HG03139 (cell line): Measurements from ENCODE around the gene ZNF790.
"Not testable (repeated sequence)": the region's sequence is repeated elsewhere in the genome, so short reads cannot be mapped to it uniquely, and the experiment has no call there.

Experiments
- ATAC-seq: cut with Tn5 transposase; IDR thresholded peaks from one replicate; pipeline ENCODE4 v1.9.1; 2021; ENCODE audit not compliant: unreplicated experiment

Gene ZNF790

DNA sequence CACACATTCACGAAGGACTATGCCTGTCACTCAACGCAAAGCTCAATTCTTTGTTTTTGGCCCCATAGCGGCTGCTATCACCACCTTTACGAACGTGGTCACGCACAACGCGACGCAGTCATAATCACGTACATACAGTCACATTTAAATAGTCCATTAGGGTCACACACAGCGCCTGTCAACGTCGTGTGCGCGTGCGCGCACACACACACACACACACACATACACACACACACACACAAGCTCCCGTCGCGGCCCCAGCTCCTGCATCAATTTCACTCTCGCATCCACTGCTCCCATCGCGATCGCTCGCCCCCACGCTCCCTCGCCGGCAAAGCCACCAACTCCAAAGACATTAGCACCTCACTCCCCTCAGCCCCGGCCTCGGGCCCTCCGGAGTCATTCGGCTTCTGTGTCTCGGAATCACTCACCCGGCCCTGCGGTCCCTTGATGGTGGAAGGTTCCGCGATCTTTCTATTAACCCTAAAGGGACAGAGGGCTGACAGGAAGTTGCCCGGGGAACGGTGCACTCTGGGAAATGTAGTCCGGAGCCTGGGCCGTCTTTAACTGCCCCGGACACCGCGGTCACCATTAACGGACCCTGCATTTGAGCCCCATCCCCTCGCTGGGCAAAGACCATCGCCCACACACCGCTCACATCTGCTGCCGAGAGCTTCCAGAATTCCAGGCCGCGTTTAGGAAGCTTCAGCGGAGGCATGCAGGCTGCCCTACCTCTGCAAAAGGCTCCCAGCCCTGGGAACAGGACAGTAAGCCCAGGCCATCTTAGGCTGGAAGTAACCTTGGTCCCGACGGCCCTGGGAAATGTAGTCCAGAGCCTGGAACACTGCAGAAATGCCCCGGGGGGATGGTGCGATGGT, at the start of gene ZNF790:
ZNF790 (minus strand) TSS at position 482 of the 878 bp plus-strand sequence. CDS start 12,768 bp downstream, outside the sequence.
- ATAC-seq = peak; percentile 84

- no peak for ATAC-seq
These were observed 39.1 kb upstream of the ZNF790 start for GRCh38 chr19:36876993-36877938.

DNA sequence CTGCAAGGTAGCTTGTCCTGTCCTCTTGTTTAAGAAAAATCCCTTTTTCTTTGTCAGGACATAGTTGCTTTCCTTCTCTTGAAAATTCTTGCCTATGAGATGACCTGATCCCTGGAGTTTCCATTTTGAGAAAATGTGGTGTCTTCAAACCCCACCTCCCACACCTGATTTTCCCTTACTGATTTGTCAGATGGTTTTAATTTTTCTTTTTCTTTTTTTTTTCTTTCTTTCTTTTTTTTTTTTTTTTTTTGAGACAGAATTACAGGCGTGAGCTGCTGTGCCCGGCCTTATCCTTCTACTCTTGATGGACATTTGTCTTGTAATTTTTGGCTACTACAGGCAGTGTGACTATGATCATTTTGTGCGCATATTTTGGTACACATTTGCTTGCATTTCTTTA, 13.7 kb upstream of the ZNF790 start:
- no peak for ATAC-seq

GRCh38 chr19:36850559-36851442, 12.6 kb upstream of the ZNF790 start, which contains the start of gene ZNF345:
Gene ZNF345 (plus strand): TSS chr19:36850876. CDS start chr19:36876831, 25,955 bp downstream.
- peak; percentile 70 for ATAC-seq

- ATAC-seq = peak; percentile 70
These were observed 11.7 kb upstream of the ZNF790 start for GRCh38 chr19:36849701-36850558.

DNA sequence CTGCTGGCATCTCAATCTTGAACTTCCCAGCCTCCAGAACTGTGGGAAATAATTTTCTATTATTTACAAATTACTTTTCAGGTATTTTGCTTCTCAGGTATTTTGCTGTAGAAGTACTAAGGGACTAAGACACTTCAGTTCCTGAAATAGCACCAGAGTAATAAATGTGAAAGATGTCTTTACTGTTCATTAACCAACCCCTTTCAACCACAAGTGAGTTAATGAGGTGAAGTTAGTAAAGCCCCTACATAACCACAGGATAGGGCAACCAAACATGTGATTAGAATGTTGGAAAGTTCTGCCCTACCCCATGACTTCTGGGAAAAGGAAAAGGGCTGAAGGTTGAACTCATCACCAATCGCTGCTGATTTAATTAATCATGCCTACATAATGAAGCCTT, 9.8 kb upstream of the ZNF790 start:
- no peak for ATAC-seq

GRCh38 chr19:36838784-36839324, 667 bp upstream of the ZNF790 start:
- ATAC-seq = no peak

- no peak for ATAC-seq
These were observed 846 bp downstream of the ZNF790 start for GRCh38 chr19:36837176-36837905.

DNA sequence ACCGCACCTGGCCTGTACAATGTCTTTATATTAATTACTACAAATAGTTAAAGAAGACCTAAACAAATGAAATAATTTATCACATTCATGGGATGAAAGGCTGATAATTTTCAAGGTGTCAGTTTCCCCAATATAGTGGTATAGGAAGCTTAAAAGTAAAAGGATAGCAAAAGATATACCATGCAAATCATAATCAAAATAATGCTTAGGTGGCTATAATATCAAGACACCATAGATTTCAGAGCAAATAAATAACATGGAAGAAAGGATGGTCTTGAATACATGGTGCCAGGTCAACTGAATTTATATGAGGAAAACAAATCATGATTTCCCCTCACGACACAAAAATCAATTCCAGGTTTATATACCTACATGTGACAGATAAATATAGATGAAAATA, 4.8 kb downstream of the ZNF790 start:
- ATAC-seq = no peak

DNA sequence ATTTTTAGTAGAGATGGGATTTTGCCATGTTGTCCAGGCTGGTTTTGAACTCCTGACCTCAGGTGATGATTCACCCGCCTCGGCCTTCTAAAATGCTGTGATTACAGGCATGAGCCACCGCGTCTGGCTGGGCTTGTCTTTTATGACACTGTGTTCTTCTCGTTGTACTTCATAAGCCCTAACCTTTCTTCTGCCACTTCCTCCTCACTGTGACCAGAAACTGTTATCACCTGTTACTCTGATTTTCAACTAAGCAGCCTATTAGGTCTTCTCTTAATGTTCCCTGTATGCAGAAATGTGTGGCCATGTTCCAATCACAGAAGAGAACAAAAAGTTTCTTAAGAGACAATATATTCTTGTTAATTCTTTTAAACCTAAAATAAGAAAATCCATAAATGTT, 16.4 kb downstream of the ZNF790 start:
- ATAC-seq = no peak

GRCh38 chr19:36819130-36819630, 19.0 kb downstream of the ZNF790 start:
- ATAC-seq = no peak

DNA sequence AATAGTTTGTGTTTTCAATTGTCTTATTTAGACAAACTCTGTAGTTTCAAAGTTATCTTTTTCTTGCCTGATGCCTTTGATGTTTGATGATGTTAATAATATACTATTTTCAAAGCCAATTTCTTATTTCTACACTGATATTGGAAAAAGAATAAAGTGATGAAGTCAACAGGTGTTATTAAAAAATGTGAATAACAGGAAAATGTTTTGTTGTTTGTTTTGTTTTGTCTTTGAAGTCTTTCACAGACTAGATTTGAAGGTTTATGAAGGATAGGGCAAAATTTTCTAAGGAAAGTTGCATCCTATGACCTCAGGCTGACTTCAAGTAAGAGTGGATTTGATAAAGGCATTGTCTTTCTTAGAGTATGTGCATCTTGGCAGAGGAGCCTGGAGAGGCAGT, 31.2 kb downstream of the ZNF790 start:
- no peak for ATAC-seq

- ATAC-seq = no peak
These were observed 32.8 kb downstream of the ZNF790 start for GRCh38 chr19:36805364-36805763.

GRCh38 chr19:36797786-36798108, 40.4 kb downstream of the ZNF790 start:
- no peak for ATAC-seq

- ATAC-seq = no peak
These were observed 41.5 kb downstream of the ZNF790 start for GRCh38 chr19:36796714-36796992.

GRCh38 chr19:36791420-36792141, 46.6 kb downstream of the ZNF790 start:
- not testable (repeated sequence) for ATAC-seq

GRCh38 chr19:36775768-36776167, 62.4 kb downstream of the ZNF790 start:
- no peak for ATAC-seq

DNA sequence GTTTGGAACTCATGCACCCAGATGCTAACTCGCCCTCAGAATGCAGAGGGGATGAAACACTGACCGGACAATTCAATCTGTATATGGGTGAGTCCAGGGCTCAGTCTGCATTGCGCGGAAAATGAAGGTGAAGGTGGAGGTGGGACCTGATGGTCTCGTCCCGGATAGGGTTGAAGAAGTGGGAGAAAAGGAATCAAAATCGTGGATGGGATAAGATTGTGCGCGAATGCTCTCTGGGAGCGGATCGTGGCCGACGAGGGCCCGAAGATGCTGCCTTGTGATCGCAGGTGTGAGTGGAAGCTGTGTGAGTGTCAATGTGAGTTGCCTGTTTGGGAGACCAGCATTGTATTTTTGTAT, 65.0 kb downstream of the ZNF790 start:
- ATAC-seq = no peak
